Thyroid gland (tissue), 4 donors: ENCODE results near the gene RNF2. TPM values are rescaled to one million over a fixed set of nuclear protein-coding genes. Genes with fewer than 3 reads are reported as not detected.

Experiments
- DNase-seq, 2 donors: peaks; one replicate each; pipeline ENCODE4 v3.0.0-alpha.2; 2019
- H3K27ac ChIP-seq, 3 donors: fragments of 200-600 bp; sonication (generic); 1 replicate in 2 of 3; 2 replicates in 1 of 3; pipeline ENCODE4 v1.5.1; 2016 to 2019; ENCODE audit warnings: mild to moderate bottlenecking in 1 of 3, moderate library complexity in 1 of 3
- H3K27me3 ChIP-seq: fragments of 200-600 bp; sonication (generic); one replicate; pipeline ENCODE4 v1.5.1; 2019
- H3K36me3 ChIP-seq, 2 donors: fragments of 200-600 bp; sonication (generic); one replicate each; pipeline ENCODE4 v1.5.1; 2016 to 2019
- H3K4me1 ChIP-seq, 2 donors: fragments of 200-600 bp; sonication (generic); one replicate each; pipeline ENCODE4 v1.5.1; 2017 to 2019
- H3K4me3 ChIP-seq, 3 donors: fragments of 200-600 bp; sonication (generic); replicated peaks in 1 of 3; 1 replicate in 2 of 3; 2 replicates in 1 of 3; pipeline ENCODE4 v1.5.1; 2016; ENCODE audit warnings: mild to moderate bottlenecking in 1 of 3
- H3K9me3 ChIP-seq: fragments of 200-600 bp; sonication (generic); one replicate; pipeline ENCODE4 v1.5.1; 2017
- POLR2A ChIP-seq, 2 donors: fragments of 450-650 bp; IDR thresholded peaks; one replicate each; pipeline ENCODE4 v1.6.1; 2017; ENCODE audit warnings: antibody characterized with exemption in 2 of 2, mild to moderate bottlenecking in 2 of 2, moderate library complexity in 1 of 2
- WGBS, 2 donors: methylation state at CpG; one replicate each; pipeline ENCODE4 v1.1.5; 2017; 5-methylcytosine and 5-hydroxymethylcytosine counted together
- intact Hi-C: fragments of 100-400 bp; cut with DNase I; formaldehyde crosslinking; loops from one replicate; pipeline ENCODE4 v1.15.1; 2023
- total RNA-seq, 4 donors: library from RNA; depleted of rRNA; stranded (reverse); fragments of >200 nt; gene quantifications; one replicate each; pipeline ENCODE4 v1.2.3, GENCODE V29; 2016
- TF ChIP-seq, protein P1 (sequence below), 6 experiments: fragments of 200-600 bp in 3 of 6; fragments of 450-650 bp in 3 of 6; sonication (generic) in 3 of 6; IDR thresholded peaks; one replicate each; pipeline ENCODE4 v1.5.1; 2016 to 2019; ENCODE audit warnings: antibody characterized with exemption in 6 of 6, mild to moderate bottlenecking in 2 of 6, inconsistent platforms in 1 of 6, moderate library complexity in 1 of 6

Gene RNF2
- total RNA-seq, 4 donors from 2014 or later = 18.0 to 23.2 (median 20.8) TPM

GRCh38 chr1:185104083-185104482 is 58.7 kb downstream of the RNF2 start:
- intact Hi-C loops = no loop called here
- whole genome bisulfite sequencing, 2 donors = 93 to 95% methylated on average over 3 of the region's 3 CpGs
- H3K36me3 ChIP-seq = no peaks in the 10 kb centered on the region
- no peaks in the 10 kb centered on the region for H3K9me3 ChIP-seq
- no peak for DNase-seq
- no peak overlapping the region for H3K4me3 ChIP-seq
- H3K4me1 ChIP-seq = no peaks in the 10 kb centered on the region
- H3K27ac ChIP-seq = no peak overlapping the region
- TF ChIP-seq, protein P1, sequence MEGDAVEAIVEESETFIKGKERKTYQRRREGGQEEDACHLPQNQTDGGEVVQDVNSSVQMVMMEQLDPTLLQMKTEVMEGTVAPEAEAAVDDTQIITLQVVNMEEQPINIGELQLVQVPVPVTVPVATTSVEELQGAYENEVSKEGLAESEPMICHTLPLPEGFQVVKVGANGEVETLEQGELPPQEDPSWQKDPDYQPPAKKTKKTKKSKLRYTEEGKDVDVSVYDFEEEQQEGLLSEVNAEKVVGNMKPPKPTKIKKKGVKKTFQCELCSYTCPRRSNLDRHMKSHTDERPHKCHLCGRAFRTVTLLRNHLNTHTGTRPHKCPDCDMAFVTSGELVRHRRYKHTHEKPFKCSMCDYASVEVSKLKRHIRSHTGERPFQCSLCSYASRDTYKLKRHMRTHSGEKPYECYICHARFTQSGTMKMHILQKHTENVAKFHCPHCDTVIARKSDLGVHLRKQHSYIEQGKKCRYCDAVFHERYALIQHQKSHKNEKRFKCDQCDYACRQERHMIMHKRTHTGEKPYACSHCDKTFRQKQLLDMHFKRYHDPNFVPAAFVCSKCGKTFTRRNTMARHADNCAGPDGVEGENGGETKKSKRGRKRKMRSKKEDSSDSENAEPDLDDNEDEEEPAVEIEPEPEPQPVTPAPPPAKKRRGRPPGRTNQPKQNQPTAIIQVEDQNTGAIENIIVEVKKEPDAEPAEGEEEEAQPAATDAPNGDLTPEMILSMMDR (IDR thresholded peaks at IDR 0.05) = no peak
- no peak for TF ChIP-seq POLR2A (IDR thresholded peaks at IDR 0.05)
- H3K27me3 ChIP-seq = no peaks in the 10 kb centered on the region

DNA sequence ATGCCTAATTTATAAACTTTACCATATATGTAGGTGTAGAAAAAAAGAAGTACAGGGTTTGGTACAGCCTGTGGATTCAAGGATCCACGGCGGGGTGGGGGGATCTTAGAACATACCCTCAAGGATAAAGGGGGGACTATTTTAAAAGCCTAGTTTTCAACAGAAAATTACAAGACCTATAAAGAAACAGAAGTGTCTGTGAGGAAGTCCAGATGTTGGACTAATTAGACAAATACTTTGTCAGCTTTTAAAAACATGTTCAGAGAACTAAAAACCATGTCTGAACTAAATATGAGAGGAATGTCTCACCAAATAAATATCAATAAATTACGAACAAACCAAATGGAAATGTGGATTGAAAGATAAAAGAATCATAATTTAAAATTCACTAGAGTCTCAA is 59.8 kb downstream of the RNF2 start:
- WGBS, 2 donors = 95 to 99% methylated on average over 3 of the region's 3 CpGs
- TF ChIP-seq, protein P1 (IDR thresholded peaks at IDR 0.05) = no peak
- no peak for TF ChIP-seq POLR2A (IDR thresholded peaks at IDR 0.05)
- H3K27ac ChIP-seq = no peak overlapping the region
- no peaks in the 10 kb centered on the region for H3K36me3 ChIP-seq
- no peaks in the 10 kb centered on the region for H3K9me3 ChIP-seq
- no peak overlapping the region for H3K4me3 ChIP-seq
- H3K4me1 ChIP-seq = no peaks in the 10 kb centered on the region
- no peaks in the 10 kb centered on the region for H3K27me3 ChIP-seq
- DNase-seq = no peak
- intact Hi-C loops = no loop called here

- no peaks in the 10 kb centered on the region for H3K4me1 ChIP-seq
- intact Hi-C loops = no loop called here
- H3K9me3 ChIP-seq = no peaks in the 10 kb centered on the region
- H3K36me3 ChIP-seq = no peaks in the 10 kb centered on the region
- no peak overlapping the region for H3K27ac ChIP-seq
- no peak overlapping the region for H3K4me3 ChIP-seq
- DNase-seq = no peak
- no peaks in the 10 kb centered on the region for H3K27me3 ChIP-seq
- TF ChIP-seq, protein P1 (IDR thresholded peaks at IDR 0.05) = no peak
- no peak for TF ChIP-seq POLR2A (IDR thresholded peaks at IDR 0.05)
Observed at GRCh38 chr1:185108321-185108720, 63.0 kb downstream of the RNF2 start.

GRCh38 chr1:185110145-185110544 is 64.8 kb downstream of the RNF2 start:
- no peak overlapping the region for H3K4me3 ChIP-seq
- no peaks in the 10 kb centered on the region for H3K9me3 ChIP-seq
- no peak for DNase-seq
- no peaks in the 10 kb centered on the region for H3K27me3 ChIP-seq
- no peak overlapping the region for H3K27ac ChIP-seq
- H3K4me1 ChIP-seq = no peaks in the 10 kb centered on the region
- intact Hi-C loops = no loop called here
- no peaks in the 10 kb centered on the region for H3K36me3 ChIP-seq
- TF ChIP-seq POLR2A (IDR thresholded peaks at IDR 0.05) = no peak
- TF ChIP-seq, protein P1 (IDR thresholded peaks at IDR 0.05) = no peak

DNA sequence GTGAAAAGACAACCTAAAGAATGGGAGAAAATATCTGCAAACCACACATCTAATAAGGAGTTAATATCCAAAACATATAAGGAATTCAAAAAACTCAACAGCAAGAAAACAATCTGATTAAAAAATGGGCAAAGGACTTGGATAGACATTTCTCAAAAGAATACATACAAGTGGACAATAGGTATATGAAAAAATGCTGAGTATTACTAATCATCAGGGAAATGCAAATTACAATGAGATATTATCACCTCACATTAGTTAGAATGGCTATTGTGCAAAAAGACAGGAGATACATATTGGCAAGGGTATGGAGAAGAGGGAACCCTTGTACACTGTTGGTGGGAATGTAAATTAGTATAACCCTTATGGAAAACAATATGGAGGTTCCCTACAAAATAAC is 66.5 kb downstream of the RNF2 start:
- no peaks in the 10 kb centered on the region for H3K4me1 ChIP-seq
- H3K9me3 ChIP-seq = no peaks in the 10 kb centered on the region
- H3K27me3 ChIP-seq = no peaks in the 10 kb centered on the region
- DNase-seq = no peak
- no peak overlapping the region for H3K4me3 ChIP-seq
- H3K36me3 ChIP-seq = no peaks in the 10 kb centered on the region
- TF ChIP-seq, protein P1 (IDR thresholded peaks at IDR 0.05) = no peak
- no peak for TF ChIP-seq POLR2A (IDR thresholded peaks at IDR 0.05)
- no peak overlapping the region for H3K27ac ChIP-seq
- intact Hi-C loops = no loop called here
